Fibroblast of lung (primary cell): ENCODE data around the gene CEP85. TPM values are rescaled to one million over a fixed set of nuclear protein-coding genes. Genes with fewer than 3 reads are reported as not detected.

ENCODE experiments used
- DNase-seq, 2 donors: peaks; one replicate each; pipeline versions ENCODE4 v3.0.0 to v3.0.0-alpha.2; 2010; ENCODE audit warnings: low read depth in 2 of 2
- H2AFZ ChIP-seq: 2 replicates; pipeline ENCODE4 v1.5.1; 2012; ENCODE audit warnings: low read length, control low read depth, inconsistent platforms
- H3K27ac ChIP-seq: 2 replicates; pipeline ENCODE4 v1.5.1; 2011; ENCODE audit warnings: low read length, control low read depth; ENCODE audit not compliant: insufficient read depth
- H3K27me3 ChIP-seq: 2 replicates; pipeline ENCODE4 v1.5.1; 2011; ENCODE audit warnings: mild to moderate bottlenecking, low read length; ENCODE audit not compliant: control insufficient read depth, insufficient read depth
- H3K36me3 ChIP-seq: 2 replicates; pipeline ENCODE4 v1.5.1; 2011; ENCODE audit warnings: low read length; ENCODE audit not compliant: control insufficient read depth, insufficient read depth
- H3K4me1 ChIP-seq: 2 replicates; pipeline ENCODE4 v1.5.1; 2011; ENCODE audit warnings: low read length; ENCODE audit not compliant: control insufficient read depth, insufficient read depth; ENCODE audit errors: extremely low read depth
- H3K4me2 ChIP-seq: 2 replicates; pipeline ENCODE4 v1.5.1; 2011; ENCODE audit warnings: low read length, control low read depth; ENCODE audit not compliant: insufficient read depth; ENCODE audit errors: extremely low read depth
- H3K4me3 ChIP-seq, 4 experiments: fragments of 200-600 bp in 1 of 4; sonication (generic) in 1 of 4; replicated peaks in 1 of 4; 2 replicates each; pipeline ENCODE4 v1.5.1; 2011 to 2016; ENCODE audit warnings: low read length in 4 of 4, low read depth in 3 of 4, mild to moderate bottlenecking in 3 of 4, control low read depth in 2 of 4, inconsistent platforms in 1 of 4, mixed read lengths in 1 of 4; ENCODE audit not compliant: insufficient read depth in 1 of 4; ENCODE audit errors: control extremely low read depth in 1 of 4
- H3K79me2 ChIP-seq: 2 replicates; pipeline ENCODE4 v1.5.1; 2012; ENCODE audit warnings: mild to moderate bottlenecking, low read length, inconsistent platforms; ENCODE audit not compliant: control insufficient read depth, insufficient read depth
- H3K9ac ChIP-seq: 2 replicates; pipeline ENCODE4 v1.5.1; 2011; ENCODE audit warnings: mild to moderate bottlenecking, low read length, control low read depth; ENCODE audit not compliant: insufficient read depth
- H3K9me3 ChIP-seq: 2 replicates; pipeline ENCODE4 v1.5.1; 2012; ENCODE audit warnings: low read depth, low read length; ENCODE audit not compliant: control insufficient read depth, insufficient read depth
- H4K20me1 ChIP-seq: 2 replicates; pipeline ENCODE4 v1.5.1; 2011; ENCODE audit warnings: low read length; ENCODE audit not compliant: control insufficient read depth, insufficient read depth; ENCODE audit errors: extremely low read depth
- EZH2 ChIP-seq: IDR thresholded peaks from 2 replicates; pipeline ENCODE4 v1.5.1; 2012; ENCODE audit warnings: low read length, control low read depth, mild to moderate bottlenecking; ENCODE audit errors: missing control alignments
- polyA plus RNA-seq, 2 donors: library from polyadenylated mRNA; depleted of rRNA in 1 of 2; stranded (reverse) in 1 of 2; unstranded in 1 of 2; fragments of >200 nt; gene quantifications; 2 replicates each; pipeline ENCODE4 v1.2.1, GENCODE V29; 2011 to 2012; ENCODE audit warnings: missing spikeins in 1 of 2
- total RNA-seq: library from RNA; depleted of rRNA; stranded (reverse); fragments of >200 nt; gene quantifications from 2 replicates; pipeline ENCODE4 v1.2.1, GENCODE V29; 2014
- TF ChIP-seq, protein P1 (sequence below), 2 donors: IDR thresholded peaks in 1 of 2; conservative IDR thresholded peaks in 1 of 2; 1 replicate in 1 of 2; 2 replicates in 1 of 2; pipeline ENCODE4 v1.5.1; 2011 to 2012; ENCODE audit warnings: low read length in 2 of 2, control low read depth in 1 of 2, inconsistent platforms in 1 of 2, low read depth in 1 of 2, mild to moderate bottlenecking in 1 of 2

CEP85 gene
- total and polyA plus RNA-seq, 2 donors (not counting 1 experiment from before 2014, with no cell fraction given) = 4.7 to 6.9 TPM

DNA sequence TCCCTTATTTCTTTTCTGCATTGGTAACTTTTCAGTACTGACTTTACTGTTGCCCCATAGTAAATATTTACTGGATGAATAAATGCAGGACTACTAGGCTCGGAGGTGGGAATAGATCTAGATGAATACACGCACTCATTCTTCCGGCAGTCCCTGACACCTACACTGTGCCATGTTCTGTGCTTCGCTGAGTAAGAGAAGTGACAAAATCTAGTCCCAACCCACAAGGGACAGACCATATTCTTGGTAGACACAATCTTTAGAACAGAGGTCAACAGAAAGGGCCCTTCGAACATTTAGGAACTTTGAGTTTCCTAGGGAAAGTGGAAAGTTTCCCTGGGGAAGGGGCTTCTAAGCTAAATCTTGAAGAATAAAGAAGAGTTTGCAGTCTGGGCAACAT lies 80.5 kb downstream of the CEP85 start:
- Histone ChIP-seq H3K36me3 (no peaks in the 10 kb centered on the region), H3K4me3 (no peak overlapping the region), H3K9me3 (no peaks in the 10 kb centered on the region), H4K20me1 (no peaks in the 10 kb centered on the region), H3K4me2 (no peak overlapping the region), H3K4me1 (no peaks in the 10 kb centered on the region), H3K27ac (no peak overlapping the region), H2AFZ (no peak overlapping the region), H3K79me2 (no peaks in the 10 kb centered on the region), H3K27me3 (no peaks in the 10 kb centered on the region), H3K9ac (no peak overlapping the region)
- TF ChIP-seq, protein P1, sequence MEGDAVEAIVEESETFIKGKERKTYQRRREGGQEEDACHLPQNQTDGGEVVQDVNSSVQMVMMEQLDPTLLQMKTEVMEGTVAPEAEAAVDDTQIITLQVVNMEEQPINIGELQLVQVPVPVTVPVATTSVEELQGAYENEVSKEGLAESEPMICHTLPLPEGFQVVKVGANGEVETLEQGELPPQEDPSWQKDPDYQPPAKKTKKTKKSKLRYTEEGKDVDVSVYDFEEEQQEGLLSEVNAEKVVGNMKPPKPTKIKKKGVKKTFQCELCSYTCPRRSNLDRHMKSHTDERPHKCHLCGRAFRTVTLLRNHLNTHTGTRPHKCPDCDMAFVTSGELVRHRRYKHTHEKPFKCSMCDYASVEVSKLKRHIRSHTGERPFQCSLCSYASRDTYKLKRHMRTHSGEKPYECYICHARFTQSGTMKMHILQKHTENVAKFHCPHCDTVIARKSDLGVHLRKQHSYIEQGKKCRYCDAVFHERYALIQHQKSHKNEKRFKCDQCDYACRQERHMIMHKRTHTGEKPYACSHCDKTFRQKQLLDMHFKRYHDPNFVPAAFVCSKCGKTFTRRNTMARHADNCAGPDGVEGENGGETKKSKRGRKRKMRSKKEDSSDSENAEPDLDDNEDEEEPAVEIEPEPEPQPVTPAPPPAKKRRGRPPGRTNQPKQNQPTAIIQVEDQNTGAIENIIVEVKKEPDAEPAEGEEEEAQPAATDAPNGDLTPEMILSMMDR (conservative IDR thresholded peaks at IDR 0.05 in 1 of 2, IDR thresholded peaks at IDR 0.05 in 1 of 2; ENCODE audit: low read depth in 1 of 2, low read length in 2 of 2) = no peak
- no peak for TF ChIP-seq EZH2
- DNase-seq = no peak

DNA sequence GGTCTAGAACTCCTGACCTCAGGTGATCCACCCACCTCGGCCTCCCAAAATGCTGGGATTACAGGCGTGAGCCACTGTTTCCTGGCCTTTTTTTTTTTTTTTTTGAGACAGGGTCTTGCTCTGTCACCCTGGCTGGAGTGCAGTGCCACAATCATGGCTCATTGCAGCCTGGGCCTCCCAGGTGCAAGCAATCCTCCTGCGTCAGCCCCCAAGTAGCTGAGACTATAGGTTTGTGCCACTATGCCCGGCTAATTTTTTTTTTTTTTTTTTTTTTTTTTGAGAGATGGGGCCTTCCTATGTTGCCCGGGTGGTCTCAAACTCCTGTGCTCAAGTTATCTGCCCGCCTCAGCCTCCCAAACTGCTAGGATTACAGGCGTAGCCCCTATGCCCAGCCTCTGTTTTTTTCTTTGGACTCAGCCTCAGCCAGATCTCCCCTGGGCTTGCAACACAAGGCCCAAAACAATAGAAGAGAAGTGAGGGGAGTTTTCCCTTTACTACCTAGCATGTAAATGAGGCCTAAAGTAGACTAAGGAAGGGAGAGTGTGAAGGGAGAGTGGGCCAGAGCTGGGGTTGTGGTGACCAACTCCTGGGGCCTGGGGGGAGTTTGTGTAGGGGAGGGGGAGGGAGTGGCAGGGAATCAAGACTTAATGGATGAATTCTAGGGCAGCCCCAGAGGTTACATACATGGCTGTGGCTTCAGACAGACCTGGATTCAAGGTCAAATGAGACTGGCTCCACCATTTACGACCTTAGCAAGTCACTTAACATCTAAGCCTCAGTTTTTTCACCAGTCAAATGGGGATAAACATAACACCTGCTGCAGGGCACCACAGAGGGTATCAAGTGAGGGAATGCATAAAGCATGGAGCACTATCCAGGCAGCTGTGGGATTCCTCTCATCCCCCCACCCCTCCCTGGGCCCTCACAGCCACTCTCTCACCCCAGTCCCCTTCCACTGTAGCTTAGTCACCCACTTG lies 82.2 kb downstream of the CEP85 start:
- no peaks in the 10 kb centered on the region for H3K79me2 ChIP-seq
- no peaks in the 10 kb centered on the region for H4K20me1 ChIP-seq
- H3K4me3 ChIP-seq = no peak overlapping the region
- DNase-seq = no peak
- H3K27me3 ChIP-seq = no peaks in the 10 kb centered on the region
- H3K4me1 ChIP-seq = peaks cover 3% of the 10 kb centered on the region
- TF ChIP-seq EZH2 = no peak
- TF ChIP-seq, protein P1 (conservative IDR thresholded peaks at IDR 0.05 in 1 of 2, IDR thresholded peaks at IDR 0.05 in 1 of 2; ENCODE audit: low read depth in 1 of 2, low read length in 2 of 2) = no peak
- H3K9me3 ChIP-seq = no peaks in the 10 kb centered on the region
- no peaks in the 10 kb centered on the region for H3K36me3 ChIP-seq
- no peak overlapping the region for H3K9ac ChIP-seq
- H2AFZ ChIP-seq = no peak overlapping the region
- no peak overlapping the region for H3K4me2 ChIP-seq
- no peak overlapping the region for H3K27ac ChIP-seq

DNA sequence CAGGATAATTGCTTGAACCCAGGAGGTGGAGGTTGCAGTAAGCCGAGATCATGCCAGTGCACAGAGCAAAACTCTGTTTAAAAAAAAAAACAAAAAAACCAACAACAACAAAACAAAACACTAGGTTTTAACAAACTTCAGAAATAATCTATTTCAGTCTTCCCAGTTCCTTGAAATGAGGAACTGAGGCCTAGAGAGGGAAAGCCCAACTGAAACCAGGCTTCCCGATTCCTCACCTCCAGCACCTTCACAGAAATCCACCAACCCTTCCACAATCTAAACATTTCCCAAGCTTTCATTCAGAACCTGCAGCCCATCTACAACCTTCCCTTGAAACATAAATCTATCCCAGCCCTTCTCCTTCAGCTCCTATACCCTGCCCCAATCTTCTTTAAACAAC lies 83.1 kb downstream of the CEP85 start:
- Histone ChIP-seq H3K9me3 (no peaks in the 10 kb centered on the region), H4K20me1 (no peaks in the 10 kb centered on the region), H3K36me3 (no peaks in the 10 kb centered on the region), H2AFZ (no peak overlapping the region), H3K27ac (no peak overlapping the region), H3K79me2 (no peaks in the 10 kb centered on the region), H3K4me3 (no peak overlapping the region), H3K9ac (no peak overlapping the region), H3K4me1 (peaks cover 6% of the 10 kb centered on the region), H3K27me3 (no peaks in the 10 kb centered on the region), H3K4me2 (no peak overlapping the region)
- no peak for DNase-seq
- no peak for TF ChIP-seq EZH2
- TF ChIP-seq, protein P1 (conservative IDR thresholded peaks at IDR 0.05 in 1 of 2, IDR thresholded peaks at IDR 0.05 in 1 of 2; ENCODE audit: low read depth in 1 of 2, low read length in 2 of 2) = no peak
